Choroid plexus epithelial cell (primary cell): Measurements from ENCODE around the gene PM20D2.

ENCODE experiments used
- DNase-seq: peaks from one replicate; pipeline ENCODE4 v3.0.0-alpha.2; 2010; ENCODE audit warnings: low read depth
- H3K4me3 ChIP-seq: 2 replicates; pipeline ENCODE4 v1.5.1; 2011; ENCODE audit warnings: low read depth, mild to moderate bottlenecking, control low read depth, low read length, moderate library complexity
- TF ChIP-seq, protein P1 (sequence below): conservative IDR thresholded peaks from 2 replicates; pipeline ENCODE4 v1.5.1; 2011; ENCODE audit warnings: low read depth, mild to moderate bottlenecking, control low read depth, inconsistent platforms, low read length, moderate library complexity

Gene PM20D2

GRCh38 chr6:89183294-89183693, 37.4 kb downstream of the PM20D2 start:
- TF ChIP-seq, protein P1, sequence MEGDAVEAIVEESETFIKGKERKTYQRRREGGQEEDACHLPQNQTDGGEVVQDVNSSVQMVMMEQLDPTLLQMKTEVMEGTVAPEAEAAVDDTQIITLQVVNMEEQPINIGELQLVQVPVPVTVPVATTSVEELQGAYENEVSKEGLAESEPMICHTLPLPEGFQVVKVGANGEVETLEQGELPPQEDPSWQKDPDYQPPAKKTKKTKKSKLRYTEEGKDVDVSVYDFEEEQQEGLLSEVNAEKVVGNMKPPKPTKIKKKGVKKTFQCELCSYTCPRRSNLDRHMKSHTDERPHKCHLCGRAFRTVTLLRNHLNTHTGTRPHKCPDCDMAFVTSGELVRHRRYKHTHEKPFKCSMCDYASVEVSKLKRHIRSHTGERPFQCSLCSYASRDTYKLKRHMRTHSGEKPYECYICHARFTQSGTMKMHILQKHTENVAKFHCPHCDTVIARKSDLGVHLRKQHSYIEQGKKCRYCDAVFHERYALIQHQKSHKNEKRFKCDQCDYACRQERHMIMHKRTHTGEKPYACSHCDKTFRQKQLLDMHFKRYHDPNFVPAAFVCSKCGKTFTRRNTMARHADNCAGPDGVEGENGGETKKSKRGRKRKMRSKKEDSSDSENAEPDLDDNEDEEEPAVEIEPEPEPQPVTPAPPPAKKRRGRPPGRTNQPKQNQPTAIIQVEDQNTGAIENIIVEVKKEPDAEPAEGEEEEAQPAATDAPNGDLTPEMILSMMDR, result no peak
- no peak overlapping the region for H3K4me3 ChIP-seq
- no peak for DNase-seq

DNA sequence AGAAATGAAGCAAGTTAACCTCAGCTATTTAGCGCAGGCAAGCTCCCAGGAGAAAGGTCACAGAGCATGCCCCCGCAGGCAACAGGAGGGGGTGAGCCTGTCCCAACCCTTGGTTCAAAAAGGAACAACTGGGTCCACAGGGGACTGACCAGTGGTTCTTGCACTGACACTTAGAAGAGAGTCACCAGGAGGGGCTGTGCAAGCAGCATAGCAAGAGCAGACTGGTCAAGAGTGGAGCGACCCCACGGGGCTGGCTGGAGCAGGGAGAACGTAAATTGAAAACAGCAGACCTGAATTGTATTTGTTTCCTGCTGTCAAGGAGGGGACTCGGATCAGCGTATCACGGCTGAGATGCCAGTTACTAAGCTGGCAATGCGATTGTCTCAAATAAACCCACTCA, 38.5 kb downstream of the PM20D2 start:
- no peak for DNase-seq
- H3K4me3 ChIP-seq, result no peak overlapping the region

DNA sequence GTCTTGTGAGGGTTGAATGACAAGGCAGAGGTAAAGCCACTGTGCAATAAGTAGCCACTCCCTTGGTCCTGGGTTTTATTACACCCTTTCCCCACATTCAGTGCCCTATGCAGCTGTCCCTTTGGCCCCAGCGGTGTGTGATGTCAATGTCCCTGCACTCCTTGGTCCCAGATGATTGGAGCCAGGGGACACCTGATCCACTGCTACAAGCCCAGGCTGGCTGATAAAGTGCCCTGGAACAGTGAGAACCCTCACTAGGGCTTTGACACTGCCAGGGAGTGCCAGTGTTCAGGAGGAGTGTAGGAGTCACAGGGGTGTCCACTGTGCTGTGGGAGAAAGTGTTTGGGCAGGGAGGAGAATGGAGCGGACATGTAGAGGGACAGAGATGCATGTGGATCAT, 40.9 kb downstream of the PM20D2 start:
- DNase-seq, result no peak
- H3K4me3 ChIP-seq, result no peak overlapping the region
- TF ChIP-seq, protein P1, result no peak

More for the DNA sequence above, 38.5 kb downstream of the PM20D2 start:
- TF ChIP-seq, protein P1, result no peak

GRCh38 chr6:89187504-89187903, 41.6 kb downstream of the PM20D2 start:
- TF ChIP-seq, protein P1, result no peak
- no peak for DNase-seq
- H3K4me3 ChIP-seq, result no peak overlapping the region

DNA sequence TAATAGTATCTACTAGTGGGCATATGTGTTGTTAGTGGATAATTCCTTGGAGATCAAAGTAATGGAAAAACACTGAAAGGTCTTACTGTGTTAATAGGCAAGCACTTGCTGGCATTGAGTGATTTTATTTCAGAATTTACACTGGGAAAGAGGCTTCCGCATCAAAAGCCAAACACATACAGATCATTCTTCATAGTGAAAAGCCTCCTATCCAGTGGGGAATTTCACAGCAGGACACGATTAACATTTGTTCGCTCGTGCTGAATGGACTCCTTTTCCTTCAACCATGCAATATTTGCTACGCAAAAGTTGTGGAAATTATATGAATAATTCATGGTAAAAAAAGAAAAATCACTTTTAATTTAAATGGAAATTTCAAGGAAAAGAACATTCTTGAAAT, 44.9 kb downstream of the PM20D2 start:
- no peak for DNase-seq
- no peak overlapping the region for H3K4me3 ChIP-seq
- TF ChIP-seq, protein P1, result no peak

DNA sequence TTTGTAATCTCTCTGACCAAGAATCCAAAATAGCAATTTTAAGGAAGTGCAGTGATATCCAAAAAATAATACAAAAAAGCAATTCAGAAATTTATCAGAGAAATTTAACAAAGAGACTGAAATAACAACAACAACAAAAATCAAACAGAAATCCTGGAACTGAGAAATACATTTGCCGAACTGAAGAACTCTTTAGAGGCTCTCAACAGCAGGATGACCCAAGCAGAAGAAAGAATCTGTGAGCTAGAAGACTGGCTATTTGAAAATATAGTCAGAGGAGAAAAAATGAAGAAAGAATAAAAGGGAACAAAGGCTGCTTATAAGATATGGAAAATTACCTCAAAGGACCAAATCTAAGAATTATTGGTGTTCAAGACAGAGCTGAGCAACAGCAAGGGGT, 48.7 kb downstream of the PM20D2 start:
- TF ChIP-seq, protein P1, result no peak
- no peak for DNase-seq
- no peak overlapping the region for H3K4me3 ChIP-seq

- H3K4me3 ChIP-seq, result no peak overlapping the region
- no peak for DNase-seq
- TF ChIP-seq, protein P1, result no peak
These were observed 51.3 kb downstream of the PM20D2 start for GRCh38 chr6:89197141-89197540.
